Measurements from ENCODE around the gene CHST12.

CHST12 gene

DNA sequence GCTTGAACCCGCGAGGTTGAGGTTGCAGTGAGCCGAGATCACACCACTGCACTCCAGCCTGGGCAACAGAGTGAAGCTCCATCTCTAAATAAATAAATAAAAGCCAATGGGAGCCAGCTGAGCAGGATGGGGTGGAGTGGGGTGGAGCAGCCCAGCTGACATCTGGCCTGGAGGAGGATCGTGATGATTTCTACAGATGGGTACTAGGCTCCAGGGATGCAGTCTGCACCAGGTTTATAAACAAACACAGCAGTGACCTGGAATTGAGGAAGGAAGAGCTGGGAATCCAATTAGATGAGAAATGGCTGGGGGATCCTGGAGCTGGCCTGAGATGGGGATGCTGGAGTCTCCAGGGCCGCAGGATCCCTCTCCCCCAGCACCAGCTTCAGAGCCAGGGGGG is 80.1 kb downstream of the CHST12 start:
- DNase-seq = no peak

DNA sequence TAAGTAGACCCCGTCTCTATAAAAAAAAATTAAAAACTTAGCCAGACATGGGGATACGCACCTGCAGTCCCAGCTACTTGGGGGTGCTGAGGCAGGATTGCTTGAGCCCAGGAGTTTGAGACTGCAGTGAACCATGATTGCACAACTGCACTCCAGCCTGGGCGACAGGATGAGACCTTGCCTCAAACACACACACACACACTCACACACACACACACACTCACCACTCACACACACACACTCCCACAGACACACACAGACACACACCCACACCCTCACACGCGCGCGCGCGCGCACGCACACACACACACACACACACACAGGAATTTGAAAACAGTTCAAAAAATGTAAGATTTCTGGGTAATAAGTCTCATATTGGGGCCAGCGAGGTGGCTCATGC is 81.5 kb downstream of the CHST12 start:
- DNase-seq = no peak

DNA sequence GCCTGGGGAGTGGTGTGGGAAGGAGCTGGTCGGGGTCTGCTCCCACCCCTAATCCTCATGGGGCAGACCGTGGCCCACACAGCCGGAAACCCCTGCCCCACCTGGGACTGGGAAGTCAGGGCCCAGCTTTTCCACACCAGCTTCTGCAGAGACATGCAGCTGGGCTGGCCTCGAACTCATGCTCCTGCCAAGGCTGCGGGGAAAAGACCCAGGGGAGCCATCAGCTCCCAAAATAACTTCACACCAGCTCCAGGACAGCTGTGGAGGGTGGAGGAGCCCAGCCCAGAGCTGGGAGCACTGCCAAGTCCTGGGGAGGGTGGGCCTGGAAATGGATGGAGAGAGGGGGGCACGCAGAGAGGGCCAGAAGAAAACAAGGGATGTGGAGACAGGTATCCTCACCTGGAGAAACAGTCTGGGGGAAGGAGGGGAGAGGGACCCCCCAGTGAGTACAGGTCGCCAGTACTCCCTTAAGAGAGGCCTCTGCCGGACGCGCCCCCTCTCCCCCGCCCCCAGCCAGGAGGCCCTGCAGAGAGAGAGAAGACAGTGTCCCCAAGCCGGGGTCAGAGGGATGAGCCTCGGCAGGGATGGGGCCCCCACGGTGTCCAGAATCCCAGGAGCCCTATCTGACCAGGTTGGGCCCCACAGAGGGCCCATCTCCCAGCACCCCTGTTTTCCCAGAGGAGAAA is 84.3 kb downstream of the CHST12 start:
- no peak for DNase-seq

DNA sequence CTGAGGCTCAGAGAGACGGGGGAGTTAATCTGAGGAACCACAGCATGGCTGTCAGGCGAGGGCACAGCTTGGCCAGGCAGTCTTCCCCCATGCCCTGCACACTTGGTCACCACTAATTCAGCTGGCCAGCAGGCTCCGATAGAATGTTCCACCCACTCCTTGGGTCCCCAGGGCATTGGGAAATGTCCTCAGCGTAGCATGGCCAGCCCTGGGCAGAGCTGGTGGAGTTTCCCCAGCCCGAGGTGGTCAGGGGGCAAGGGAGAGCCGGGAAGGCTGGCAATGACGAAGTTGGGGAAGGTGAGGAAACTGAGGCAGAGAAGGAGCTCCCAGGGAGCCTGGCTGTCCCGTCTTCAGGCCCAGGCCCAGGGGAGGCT is 84.8 kb downstream of the CHST12 start:
- DNase-seq = no peak

DNA sequence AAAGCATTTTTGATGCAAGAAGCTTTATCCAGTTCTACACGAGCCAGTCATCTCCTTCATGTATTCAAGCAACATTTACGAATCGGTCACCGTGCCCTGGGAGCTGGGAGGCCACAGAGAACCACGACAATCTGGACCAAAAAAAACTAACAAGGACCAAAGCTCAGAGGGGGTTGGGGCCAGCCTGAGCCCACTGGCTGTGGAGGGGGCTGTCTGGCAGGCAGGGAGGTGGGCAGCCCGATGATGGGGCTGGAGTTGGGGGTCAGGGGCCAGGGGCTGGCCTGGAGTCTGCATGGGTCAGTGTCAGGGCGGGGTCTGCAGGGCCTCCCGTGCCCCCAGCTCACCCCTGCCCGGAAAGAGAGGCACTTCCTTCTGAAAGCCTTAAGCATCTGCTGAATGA is 85.3 kb downstream of the CHST12 start:
- no peak for DNase-seq

DNA sequence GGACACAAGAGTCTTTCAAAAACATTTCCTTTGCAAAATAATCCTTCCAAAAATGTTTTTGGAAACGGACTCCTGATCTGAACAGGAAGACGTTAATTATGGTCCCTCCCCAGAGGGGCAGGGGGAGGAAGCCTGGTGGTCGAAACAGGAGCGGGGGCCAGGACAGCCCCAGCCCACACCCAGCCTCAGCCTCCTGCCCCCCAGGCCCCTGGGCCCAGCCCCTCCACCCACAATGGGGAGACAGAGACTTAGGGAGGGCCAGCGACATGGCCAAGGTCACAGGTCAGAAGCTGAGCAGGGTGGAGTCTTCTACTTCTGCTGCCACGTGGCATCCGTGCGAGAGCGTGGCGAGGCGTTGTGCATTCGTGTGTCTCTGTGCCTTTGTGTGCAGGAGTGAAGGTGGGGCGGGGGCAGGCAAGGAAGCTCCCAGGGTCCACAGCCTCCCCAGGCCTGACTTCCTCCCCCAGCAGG is 86.8 kb downstream of the CHST12 start:
- no peak for DNase-seq

DNA sequence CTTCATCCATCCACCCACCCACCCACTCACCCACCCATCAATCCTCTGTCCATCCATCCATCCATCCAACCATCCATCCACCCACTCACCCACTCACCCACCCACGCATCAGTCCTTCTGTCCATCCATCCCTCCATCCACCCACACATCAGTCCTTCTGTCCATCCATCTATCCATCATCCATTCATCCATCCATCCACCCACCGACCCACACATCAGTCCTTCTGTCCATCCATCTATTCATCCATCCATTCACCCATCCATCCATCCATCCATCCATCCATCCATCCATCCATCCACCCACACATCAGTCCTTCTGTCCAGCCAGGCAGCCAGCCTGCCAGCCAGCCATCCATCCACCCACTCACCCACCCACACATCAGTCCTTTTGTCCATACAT is 88.6 kb downstream of the CHST12 start:
- DNase-seq = no peak

DNA sequence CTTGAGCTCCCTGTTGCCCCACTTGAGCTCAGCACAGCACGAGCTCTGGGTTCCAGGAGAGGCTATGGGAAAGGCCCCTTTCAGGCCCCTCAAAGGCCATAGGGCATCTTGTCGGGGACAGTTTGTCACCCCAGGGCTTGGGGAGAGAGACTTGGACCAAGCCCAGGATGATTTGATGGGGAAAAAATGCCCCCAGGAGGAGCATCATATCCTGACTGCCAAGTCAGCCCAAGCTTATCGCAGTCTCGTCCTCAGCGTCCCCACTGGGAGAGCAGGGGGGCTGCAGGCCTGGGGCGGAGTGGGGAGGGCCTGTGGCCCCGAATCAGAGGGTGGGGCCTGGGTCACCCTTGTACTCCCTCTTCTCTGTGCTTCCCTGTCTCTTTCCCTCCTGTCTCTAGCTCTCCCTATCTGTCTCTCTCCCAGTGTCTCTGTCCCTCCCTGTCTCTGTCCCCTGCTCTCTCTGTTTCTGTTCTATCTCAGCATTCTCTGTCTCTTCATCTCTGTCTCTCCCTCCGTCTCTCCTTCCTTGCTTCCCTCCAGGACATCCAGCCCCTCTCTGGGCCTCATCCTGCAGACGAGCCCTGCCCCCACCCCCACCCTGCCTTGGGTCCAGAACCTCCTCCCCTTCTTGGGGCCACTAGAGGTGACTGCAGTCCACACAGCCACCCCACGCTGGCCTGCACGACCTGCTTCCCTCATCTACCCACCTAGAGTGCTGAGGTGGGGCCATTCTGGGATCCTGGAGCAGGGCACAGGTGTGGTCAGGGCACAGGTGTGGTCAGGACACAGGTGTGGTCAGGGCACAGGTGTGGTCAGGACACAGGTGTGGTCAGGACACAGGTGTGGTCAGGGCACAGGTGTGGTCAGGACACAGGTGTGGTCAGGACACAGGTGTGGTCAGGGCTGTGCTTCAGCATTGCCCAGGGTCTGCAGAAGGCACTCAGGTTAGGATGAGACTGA is 90.1 kb downstream of the CHST12 start:
- no peak for DNase-seq

DNA sequence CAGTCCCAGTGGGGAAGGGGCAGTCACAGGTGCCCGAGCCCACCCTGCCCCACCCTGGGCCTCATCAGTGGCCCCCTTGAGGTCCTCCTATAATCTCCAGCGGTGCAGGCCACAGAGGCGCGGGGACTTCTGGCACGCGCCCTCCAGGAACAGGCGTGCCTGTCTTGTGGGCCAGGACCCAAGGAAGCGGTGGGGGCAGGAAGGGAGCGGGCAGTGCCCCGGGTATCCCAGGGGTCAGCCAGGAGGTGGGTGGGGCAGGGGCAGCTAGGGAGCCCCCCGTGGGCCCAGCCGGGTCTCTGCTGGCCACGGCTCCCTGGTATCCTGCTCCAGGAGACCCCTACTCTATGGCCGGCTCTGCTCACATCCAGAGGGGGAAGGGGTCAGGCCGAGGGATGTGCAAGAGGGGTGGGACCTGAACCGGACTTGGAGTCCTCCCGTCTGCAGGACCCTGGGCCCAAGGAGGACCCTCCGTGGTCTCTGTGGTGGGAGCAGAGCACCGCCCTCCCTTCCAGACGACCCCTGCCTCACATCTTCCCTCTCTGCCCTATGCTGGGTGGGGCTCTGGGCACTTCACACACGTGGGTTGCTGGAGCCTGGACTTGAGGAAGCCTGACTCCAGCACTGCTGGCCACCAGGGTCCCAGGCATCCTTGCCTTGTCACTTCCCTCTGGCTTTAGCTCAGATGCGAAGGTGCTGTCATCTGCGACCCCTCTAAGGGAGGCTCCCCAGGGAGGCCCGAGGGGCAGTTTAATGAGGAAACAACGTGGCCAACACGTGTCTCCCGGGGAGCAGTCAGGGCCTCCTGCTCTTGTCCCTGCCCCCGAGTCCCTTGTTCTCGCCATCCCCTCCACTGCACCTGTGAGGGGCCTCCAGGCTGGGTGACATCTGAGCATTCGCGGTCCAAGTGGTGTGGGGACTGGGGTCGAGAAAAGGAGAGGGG is 91.0 kb downstream of the CHST12 start:
- DNase-seq = no peak

DNA sequence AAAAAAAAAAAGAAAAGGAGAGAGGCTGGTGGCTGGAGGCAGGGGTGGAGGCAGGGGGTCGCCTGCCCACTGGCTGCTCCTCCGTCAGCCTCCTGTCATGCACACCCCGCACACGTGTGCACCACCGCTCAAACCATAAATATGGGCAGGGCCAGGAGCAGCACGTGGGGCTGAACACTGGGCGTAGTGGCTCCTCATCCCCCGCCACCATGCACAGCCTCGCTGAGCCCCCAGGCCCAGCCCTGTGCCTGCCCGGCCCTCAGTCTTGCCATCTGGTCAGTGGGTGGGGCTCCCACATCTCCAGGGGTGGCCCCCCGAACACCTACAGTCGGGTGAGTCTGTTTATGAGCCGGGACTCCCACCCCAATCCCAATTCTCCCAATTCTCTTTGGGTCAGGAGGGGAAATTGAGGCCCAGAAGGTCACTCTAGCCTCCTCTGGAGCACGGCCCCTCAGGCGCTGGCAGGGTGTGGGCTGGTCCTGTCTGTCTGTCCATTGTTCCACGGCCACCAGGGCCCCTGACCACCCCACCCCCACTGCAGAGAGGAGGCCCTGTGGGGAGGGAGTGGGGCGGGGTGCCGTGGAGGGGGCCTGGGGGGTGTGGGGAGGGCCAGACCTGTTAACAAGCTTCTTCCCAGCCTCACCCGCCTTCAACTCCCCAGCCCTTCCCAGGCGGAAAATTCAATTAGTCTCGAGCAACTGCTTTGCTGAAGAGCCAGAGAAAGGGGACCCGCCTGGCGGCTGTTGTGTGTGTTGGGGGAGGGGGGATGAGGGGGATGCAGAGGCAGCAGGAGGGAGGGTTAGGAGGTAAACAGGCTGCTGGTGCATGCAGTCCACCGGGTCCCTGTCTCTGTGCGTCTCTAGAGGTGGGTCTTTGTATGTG is 92.2 kb downstream of the CHST12 start:
- DNase-seq = no peak

DNA sequence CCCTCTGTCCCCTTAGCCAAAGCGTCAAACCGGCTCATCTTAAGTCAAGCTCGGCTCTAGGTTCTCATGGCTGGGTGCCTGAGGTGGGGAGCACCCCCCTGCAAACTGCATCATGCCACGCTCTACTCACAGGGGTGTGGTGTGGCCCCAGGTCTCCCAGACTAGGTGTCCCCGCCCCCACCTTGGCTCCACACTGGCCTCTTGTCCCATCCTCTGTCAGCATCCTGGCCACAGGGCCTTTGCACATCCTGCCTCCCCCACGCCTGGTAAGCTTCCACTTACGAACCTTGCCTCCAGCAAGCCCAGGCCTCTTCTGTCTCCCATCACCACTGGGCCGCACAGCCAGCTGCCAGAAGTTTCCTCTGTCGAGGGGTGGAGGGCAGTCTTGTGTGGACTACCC is 93.0 kb downstream of the CHST12 start:
- DNase-seq = no peak

DNA sequence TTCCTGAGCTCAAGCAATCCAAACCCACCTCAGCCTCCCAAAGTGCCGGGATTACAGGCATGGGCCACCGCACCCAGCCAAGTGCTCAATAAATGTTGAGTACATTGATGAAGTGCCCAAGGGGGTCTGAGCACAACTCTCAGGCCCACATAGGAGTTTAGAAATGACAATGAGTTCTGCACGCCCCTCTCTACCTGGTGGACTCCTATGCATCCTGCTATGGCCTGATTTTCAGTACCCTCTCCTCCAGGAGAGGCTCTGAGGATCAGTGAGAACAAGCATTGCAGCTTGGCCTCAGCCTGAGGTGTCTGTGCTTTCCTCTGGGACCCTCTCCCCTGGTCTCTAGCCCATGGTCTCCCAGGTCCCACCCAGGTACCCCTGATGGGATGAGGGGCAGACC is 93.7 kb downstream of the CHST12 start:
- no peak for DNase-seq

DNA sequence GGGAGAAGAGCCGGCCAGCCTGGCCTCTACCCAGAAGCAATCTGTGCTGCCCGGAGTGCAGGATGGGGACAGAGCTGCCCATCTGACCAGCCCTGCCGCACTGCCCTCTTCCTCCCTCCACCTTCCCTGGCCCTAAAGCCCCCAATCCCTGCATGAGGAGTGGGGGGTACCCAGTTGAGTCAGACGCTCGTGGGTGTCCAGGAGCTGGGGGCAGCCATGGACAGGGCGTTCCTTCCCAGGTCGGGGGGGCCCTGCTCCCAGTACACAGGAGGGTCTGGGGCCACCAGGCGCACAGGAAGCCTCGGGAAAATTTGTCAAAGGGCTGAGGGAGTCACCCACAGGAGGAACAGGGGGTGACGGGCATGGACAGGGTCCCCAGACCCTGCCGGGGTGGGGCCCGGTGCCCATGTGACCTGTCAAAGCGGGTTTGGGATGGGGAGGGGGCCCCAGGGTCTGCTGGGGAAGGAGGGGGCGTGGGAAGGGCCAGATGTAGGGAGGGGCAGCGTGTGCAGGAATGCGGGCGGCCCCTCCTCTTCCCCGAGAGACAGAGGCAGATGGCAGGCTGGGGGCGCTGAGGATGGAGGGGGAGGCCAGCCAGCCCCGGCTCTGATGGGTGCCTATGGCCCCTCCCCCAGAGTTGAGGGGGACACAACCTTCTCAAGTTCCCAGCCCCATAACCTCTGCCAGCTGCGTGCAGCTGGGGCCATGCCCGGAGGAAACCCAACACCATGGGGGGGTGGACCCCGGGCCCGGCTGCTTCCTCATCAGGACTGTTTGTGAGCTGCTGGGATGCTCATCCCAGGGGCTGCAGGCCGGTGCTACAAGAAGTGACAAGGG is 94.3 kb downstream of the CHST12 start:
- DNase-seq = no peak
